Immature natural killer cell (primary cell): Measurements from ENCODE around the gene DTL. TPM values are rescaled to one million over a fixed set of nuclear protein-coding genes. Genes with fewer than 3 reads are reported as not detected.
"Not testable (repeated sequence)": the region's sequence is repeated elsewhere in the genome, so short reads cannot be mapped to it uniquely, and the experiment has no call there.

Source experiments
- DNase-seq, 3 donors: peaks; one replicate each; pipeline ENCODE4 v3.0.0; 2022; ENCODE audit warnings: mixed read lengths in 1 of 3
- H3K27ac Mint-ChIP-seq, 6 donors: one replicate each; pipeline ENCODE4 v1.8.0; 2020; ENCODE audit warnings: mixed read lengths in 6 of 6, mild to moderate bottlenecking in 5 of 6, inconsistent platforms in 4 of 6, moderate library complexity in 3 of 6
- H3K27me3 Mint-ChIP-seq, 3 donors: one replicate each; pipeline ENCODE4 v1.8.0; 2020 to 2021; ENCODE audit warnings: low read depth in 3 of 3, mild to moderate bottlenecking in 3 of 3, mixed read lengths in 3 of 3, moderate library complexity in 3 of 3, inconsistent platforms in 1 of 3
- H3K36me3 Mint-ChIP-seq, 3 donors: one replicate each; pipeline ENCODE4 v1.8.0; 2020; ENCODE audit warnings: mixed read lengths in 3 of 3, inconsistent platforms in 2 of 3, mild to moderate bottlenecking in 2 of 3
- H3K4me1 Mint-ChIP-seq, 2 donors: one replicate each; pipeline ENCODE4 v1.8.0; 2020; ENCODE audit warnings: inconsistent platforms in 2 of 2, mild to moderate bottlenecking in 2 of 2, mixed read lengths in 2 of 2, moderate library complexity in 1 of 2
- H3K4me3 Mint-ChIP-seq, 5 donors: one replicate each; pipeline ENCODE4 v1.8.0; 2020; ENCODE audit warnings: mild to moderate bottlenecking in 5 of 5, mixed read lengths in 5 of 5, inconsistent platforms in 3 of 5, moderate library complexity in 3 of 5
- H3K9me3 Mint-ChIP-seq, 6 donors: one replicate each; pipeline ENCODE4 v1.8.0; 2020; ENCODE audit warnings: mild to moderate bottlenecking in 6 of 6, mixed read lengths in 6 of 6, inconsistent platforms in 4 of 6, moderate library complexity in 3 of 6
- polyA plus RNA-seq, 3 donors: library from polyadenylated mRNA; unstranded; fragments of 300-500 nt; fragmentation: Illumina TruSeq; gene quantifications; one replicate each; pipeline ENCODE4 v1.2.3, GENCODE V29; 2021

Gene DTL
- 1 to 10 TPM; 1.4 to 3.5 (median 3.1) TPM for polyA plus RNA-seq

DNA sequence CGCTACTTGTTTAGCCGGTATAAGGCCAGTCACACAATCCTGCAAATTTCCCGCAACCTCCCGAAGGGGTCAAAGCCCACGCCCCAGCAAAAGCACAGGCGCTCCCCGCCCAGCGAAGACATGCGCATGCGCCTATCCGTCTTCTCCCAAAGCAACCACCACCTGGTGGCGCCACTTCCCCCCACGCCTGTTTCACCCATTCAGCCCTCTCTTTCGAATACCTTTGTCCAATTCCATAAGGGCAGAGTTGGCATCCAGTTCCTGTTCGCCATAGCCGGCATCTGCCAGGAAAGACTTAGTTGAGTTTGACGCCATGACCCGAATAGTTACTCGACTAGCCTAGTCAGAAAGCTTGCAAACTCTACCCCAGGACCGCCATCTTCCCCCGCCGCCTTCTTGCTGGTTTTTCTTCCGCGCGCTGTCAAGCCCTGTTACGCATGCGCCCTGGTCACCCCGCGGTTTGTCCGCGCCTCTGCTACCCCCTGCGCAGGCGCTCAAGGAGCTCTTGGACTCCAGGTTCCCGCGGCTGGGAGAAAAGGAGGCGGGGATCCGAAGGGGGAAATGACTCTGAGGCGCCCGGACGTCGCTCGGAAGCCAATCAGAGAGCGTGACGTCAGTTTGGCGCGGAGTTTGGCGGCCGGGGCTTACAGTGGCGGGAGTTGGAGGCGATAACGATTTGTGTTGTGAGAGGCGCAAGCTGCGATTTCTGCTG lies at the start of gene DTL, which contains the start of gene INTS7:
Gene DTL (plus strand): TSS at position 626 of the 712 bp plus-strand sequence. CDS start 143 bp downstream, outside the sequence.
Gene INTS7 (minus strand): TSS at position 435 of the 712 bp plus-strand sequence. CDS start 120 bp downstream, at position 315.
- Mint-ChIP-seq H3K27ac (peak within 1 kb of the TSS; percentile 87 to 96 (median 91)), H3K9me3 (no peaks in the 10 kb centered on the region), H3K27me3 (peaks cover 7 to 12% (median 8%) of the 10 kb centered on the region in 3 donors), H3K4me1 (peaks cover 42 to 62% of the 10 kb centered on the region in 2 donors), H3K36me3 (no peaks in the 10 kb centered on the region), H3K4me3 (peak within 1 kb of the TSS; percentile 91 to 100 (median 98))
- DNase-seq: peak; percentile 99

GRCh38 chr1:211986628-211987254 lies 48.8 kb upstream of the DTL start:
- H3K27ac Mint-ChIP-seq: no peak overlapping the region
- H3K4me3 Mint-ChIP-seq: no peak overlapping the region
- no peaks in the 10 kb centered on the region for H3K4me1 Mint-ChIP-seq
- H3K27me3 Mint-ChIP-seq: no peaks in the 10 kb centered on the region
- H3K9me3 Mint-ChIP-seq: no peaks in the 10 kb centered on the region
- DNase-seq: no peak
- H3K36me3 Mint-ChIP-seq: peaks cover 12 to 20% (median 14%) of the 10 kb centered on the region in 3 donors

GRCh38 chr1:211991695-211992094 lies 43.9 kb upstream of the DTL start:
- Mint-ChIP-seq H3K27ac (peak overlapping the region in 1 of 6 donors; percentile 14), H3K4me3 (no peak overlapping the region), H3K36me3 (peaks cover 9 to 16% (median 11%) of the 10 kb centered on the region in 3 donors), H3K4me1 (peaks cover 0 to 2% of the 10 kb centered on the region in 2 donors), H3K9me3 (no peaks in the 10 kb centered on the region), H3K27me3 (no peaks in the 10 kb centered on the region)
- DNase-seq: no peak

DNA sequence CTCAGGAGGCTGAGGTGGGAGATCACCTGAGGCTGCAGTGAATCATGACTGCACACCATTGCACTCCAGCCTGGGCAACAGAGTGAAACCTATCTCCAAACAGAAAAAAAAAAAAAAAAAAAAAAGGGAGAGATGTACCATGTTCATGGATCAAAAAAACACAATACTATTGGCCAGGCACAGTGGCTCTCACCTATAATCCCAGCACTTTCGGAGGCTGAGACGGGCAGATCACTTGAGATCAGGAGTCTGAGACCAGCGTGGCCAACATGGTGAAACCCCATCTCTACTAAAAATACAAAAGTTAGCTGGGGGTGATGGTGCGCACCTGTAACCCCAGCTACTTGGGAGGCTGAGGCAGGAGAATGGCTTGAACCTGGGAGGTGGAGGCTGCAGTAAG lies 38.1 kb upstream of the DTL start:
- not testable (repeated sequence) for H3K4me3 Mint-ChIP-seq, H3K27me3 Mint-ChIP-seq, H3K9me3 Mint-ChIP-seq, H3K27ac Mint-ChIP-seq, DNase-seq, H3K4me1 Mint-ChIP-seq
- peaks cover 7 to 34% (median 17%) of the 10 kb centered on the region in 3 donors for H3K36me3 Mint-ChIP-seq

GRCh38 chr1:212002536-212002935 lies 33.0 kb upstream of the DTL start:
- no peaks in the 10 kb centered on the region for H3K27me3 Mint-ChIP-seq
- peaks cover 0 to 6% of the 10 kb centered on the region in 2 donors for H3K4me1 Mint-ChIP-seq
- no peak for DNase-seq
- H3K4me3 Mint-ChIP-seq: no peak overlapping the region
- no peaks in the 10 kb centered on the region for H3K9me3 Mint-ChIP-seq
- no peak overlapping the region for H3K27ac Mint-ChIP-seq
- peaks cover 10 to 37% (median 18%) of the 10 kb centered on the region in 3 donors for H3K36me3 Mint-ChIP-seq

GRCh38 chr1:212004895-212005608 lies 30.5 kb upstream of the DTL start:
- Mint-ChIP-seq H3K36me3 (peaks cover 10 to 41% (median 18%) of the 10 kb centered on the region in 3 donors), H3K4me1 (peaks cover 0 to 6% of the 10 kb centered on the region in 2 donors), H3K9me3 (no peaks in the 10 kb centered on the region), H3K27ac (peak overlapping the region in 1 of 6 donors; percentile 24), H3K4me3 (no peak overlapping the region), H3K27me3 (no peaks in the 10 kb centered on the region)
- no peak for DNase-seq

GRCh38 chr1:212007178-212007577 lies 28.4 kb upstream of the DTL start:
- Mint-ChIP-seq H3K9me3 (no peaks in the 10 kb centered on the region), H3K36me3 (peaks cover 5 to 43% (median 18%) of the 10 kb centered on the region in 3 donors), H3K4me1 (no peaks in the 10 kb centered on the region), H3K27ac (no peak overlapping the region), H3K4me3 (no peak overlapping the region), H3K27me3 (no peaks in the 10 kb centered on the region)
- DNase-seq: no peak

GRCh38 chr1:212007886-212008285 lies 27.7 kb upstream of the DTL start:
- Mint-ChIP-seq H3K36me3 (peaks cover 5 to 36% (median 14%) of the 10 kb centered on the region in 3 donors), H3K27me3 (no peaks in the 10 kb centered on the region), H3K4me1 (no peaks in the 10 kb centered on the region), H3K4me3 (no peak overlapping the region), H3K9me3 (no peaks in the 10 kb centered on the region), H3K27ac (no peak overlapping the region)
- DNase-seq: no peak

DNA sequence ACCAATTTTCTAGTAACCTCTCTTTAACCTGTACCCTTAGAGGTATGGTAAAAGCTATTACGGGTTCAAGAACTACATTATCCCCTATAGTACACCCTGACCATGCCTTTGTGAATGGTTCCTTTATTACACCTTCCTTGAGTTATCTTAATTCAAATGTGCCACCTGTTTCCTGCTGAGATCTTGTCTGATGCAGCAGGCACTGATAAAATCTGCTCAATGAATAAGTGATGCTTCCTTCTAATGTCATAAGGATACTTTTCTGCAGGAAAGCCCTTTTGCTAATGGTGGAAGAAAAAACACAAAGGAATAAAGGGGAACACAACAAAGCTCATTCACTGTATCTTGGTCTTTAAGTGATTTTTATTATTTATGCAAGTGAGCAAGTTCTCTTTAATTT lies 26.0 kb upstream of the DTL start:
- H3K9me3 Mint-ChIP-seq: no peaks in the 10 kb centered on the region
- no peaks in the 10 kb centered on the region for H3K4me1 Mint-ChIP-seq
- H3K27ac Mint-ChIP-seq: no peak overlapping the region
- DNase-seq: no peak
- no peak overlapping the region for H3K4me3 Mint-ChIP-seq
- no peaks in the 10 kb centered on the region for H3K27me3 Mint-ChIP-seq
- H3K36me3 Mint-ChIP-seq: peaks cover 5 to 36% (median 9%) of the 10 kb centered on the region in 3 donors

DNA sequence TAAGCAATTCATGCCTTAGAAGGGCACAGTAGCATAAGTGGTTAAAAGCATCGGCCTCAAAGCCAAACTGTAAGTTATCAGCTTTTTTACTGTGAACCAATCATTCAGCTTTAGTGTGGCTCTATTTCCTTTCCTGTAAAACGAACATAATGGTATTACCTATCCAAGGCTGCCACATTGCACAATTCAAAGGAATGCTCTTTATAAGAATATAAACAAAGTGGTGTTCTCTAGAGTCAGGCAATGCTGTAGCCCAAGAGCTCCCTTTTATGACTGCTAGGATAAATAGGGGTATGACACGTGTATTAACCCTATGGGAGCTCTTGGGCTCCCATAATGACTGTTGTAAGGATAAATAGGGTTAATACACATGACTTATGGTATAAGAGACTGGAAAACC lies 25.5 kb upstream of the DTL start:
- Mint-ChIP-seq H3K4me3 (no peak overlapping the region), H3K27ac (no peak overlapping the region), H3K4me1 (no peaks in the 10 kb centered on the region), H3K36me3 (peaks cover 3 to 32% (median 6%) of the 10 kb centered on the region in 3 donors), H3K27me3 (no peaks in the 10 kb centered on the region), H3K9me3 (no peaks in the 10 kb centered on the region)
- DNase-seq: no peak

- no peaks in the 10 kb centered on the region for H3K27me3 Mint-ChIP-seq
- H3K27ac Mint-ChIP-seq: no peak overlapping the region
- H3K4me1 Mint-ChIP-seq: no peaks in the 10 kb centered on the region
- H3K9me3 Mint-ChIP-seq: no peaks in the 10 kb centered on the region
- H3K36me3 Mint-ChIP-seq: peaks cover 0 to 25% (median 4%) of the 10 kb centered on the region in 3 donors
- peak; percentile 31 to 56 (median 52) for DNase-seq
- H3K4me3 Mint-ChIP-seq: no peak overlapping the region
Measured at GRCh38 chr1:212012034-212012740, 23.4 kb upstream of the DTL start.

GRCh38 chr1:212013672-212014071 lies 21.9 kb upstream of the DTL start:
- no peak for DNase-seq
- H3K4me1 Mint-ChIP-seq: no peaks in the 10 kb centered on the region
- H3K4me3 Mint-ChIP-seq: no peak overlapping the region
- peaks cover 0 to 20% (median 4%) of the 10 kb centered on the region in 3 donors for H3K36me3 Mint-ChIP-seq
- no peaks in the 10 kb centered on the region for H3K9me3 Mint-ChIP-seq
- H3K27ac Mint-ChIP-seq: peak overlapping the region in 2 of 6 donors; percentile 17 to 45
- H3K27me3 Mint-ChIP-seq: no peaks in the 10 kb centered on the region

DNA sequence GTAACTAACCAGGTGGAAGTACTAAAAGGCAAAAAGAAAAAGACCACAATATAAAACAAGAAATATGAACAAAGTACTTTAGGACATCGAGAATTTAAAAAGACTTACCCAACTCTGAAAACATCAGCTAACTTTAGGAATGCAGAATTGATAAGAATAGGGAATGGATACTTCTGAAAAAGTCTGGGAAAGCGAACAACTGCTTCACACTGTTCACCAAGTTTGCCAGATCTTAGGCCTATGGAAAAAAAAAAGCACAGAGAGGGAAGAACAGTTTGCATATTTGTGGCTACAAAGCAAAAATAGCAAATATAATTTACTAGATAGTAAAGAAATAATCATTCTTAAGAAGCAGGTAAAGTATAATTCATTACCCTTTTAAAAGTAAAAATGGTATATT lies 14.6 kb upstream of the DTL start:
- Mint-ChIP-seq H3K4me3 (no peak overlapping the region), H3K27me3 (no peaks in the 10 kb centered on the region), H3K27ac (peak overlapping the region in 1 of 6 donors; percentile 66), H3K4me1 (peaks cover 0 to 2% of the 10 kb centered on the region in 2 donors), H3K36me3 (peaks cover 5 to 17% (median 17%) of the 10 kb centered on the region in 3 donors), H3K9me3 (no peaks in the 10 kb centered on the region)
- no peak for DNase-seq
